Breast epithelium (tissue), 4 donors: ENCODE data around the gene DAPK1. TPM values are rescaled to one million over a fixed set of nuclear protein-coding genes. Genes with fewer than 3 reads are reported as not detected.
"Not testable (repeated sequence)": the region's sequence is repeated elsewhere in the genome, so short reads cannot be mapped to it uniquely, and the experiment has no call there.

ENCODE experiments used
- DNase-seq, 2 donors: peaks; one replicate each; pipeline ENCODE4 v3.0.0-alpha.2; 2019; ENCODE audit warnings: low spot score in 2 of 2
- H3K27ac ChIP-seq, 2 donors: fragments of 200-600 bp; sonication (generic) in 1 of 2; one replicate each; pipeline ENCODE4 v1.5.1; 2016 to 2019; ENCODE audit warnings: mild to moderate bottlenecking in 1 of 2
- H3K27me3 ChIP-seq, 2 donors: fragments of 200-600 bp; sonication (generic) in 1 of 2; one replicate each; pipeline versions ENCODE4 v1.5.1 to v1.6.0; 2017 to 2019; ENCODE audit warnings: control low read depth in 1 of 2, mild to moderate bottlenecking in 1 of 2
- H3K36me3 ChIP-seq: fragments of 200-600 bp; one replicate; pipeline ENCODE4 v1.5.1; 2019
- H3K4me1 ChIP-seq, 2 donors: fragments of 200-600 bp; sonication (generic); one replicate each; pipeline ENCODE4 v1.5.1; 2016 to 2019; ENCODE audit warnings: control low read depth in 1 of 2
- H3K4me3 ChIP-seq, 3 donors: fragments of 200-600 bp; sonication (generic); 1 replicate in 2 of 3; 2 replicates in 1 of 3; pipeline ENCODE4 v1.5.1; 2016 to 2019; ENCODE audit warnings: mild to moderate bottlenecking in 3 of 3, moderate library complexity in 2 of 3
- H3K9me3 ChIP-seq, 2 donors: fragments of 200-600 bp; sonication (generic) in 1 of 2; one replicate each; pipeline ENCODE4 v1.5.1; 2016 to 2019; ENCODE audit warnings: control low read depth in 1 of 2
- CTCF ChIP-seq, 3 donors: fragments of 450-650 bp; IDR thresholded peaks; one replicate each; pipeline ENCODE4 v1.5.1; 2016 to 2017; ENCODE audit warnings: antibody characterized with exemption in 3 of 3, mild to moderate bottlenecking in 3 of 3, moderate library complexity in 3 of 3
- POLR2A ChIP-seq: fragments of 450-650 bp; IDR thresholded peaks from one replicate; pipeline ENCODE4 v1.6.1; 2016; ENCODE audit warnings: antibody characterized with exemption, mild to moderate bottlenecking, moderate library complexity
- POLR2AphosphoS5 ChIP-seq, 3 donors: sonication (generic); formaldehyde crosslinking; IDR thresholded peaks; one replicate each; pipeline ENCODE4 v1.6.1; 2017; ENCODE audit warnings: antibody characterized with exemption in 3 of 3
- intact Hi-C: fragments of 100-400 bp; cut with DNase I; formaldehyde crosslinking; loops from one replicate; pipeline ENCODE4 v1.15.1; 2023; ENCODE audit warnings: low total_unique reads
- total RNA-seq, 3 donors: library from RNA; depleted of rRNA; stranded (reverse); fragments of >200 nt; gene quantifications; one replicate each; pipeline ENCODE4 v1.1.0, GENCODE V29; 2016

DAPK1 gene
- total RNA-seq, 3 donors from 2014 or later = 14.7 to 42.6 (median 34.5) TPM

DNA sequence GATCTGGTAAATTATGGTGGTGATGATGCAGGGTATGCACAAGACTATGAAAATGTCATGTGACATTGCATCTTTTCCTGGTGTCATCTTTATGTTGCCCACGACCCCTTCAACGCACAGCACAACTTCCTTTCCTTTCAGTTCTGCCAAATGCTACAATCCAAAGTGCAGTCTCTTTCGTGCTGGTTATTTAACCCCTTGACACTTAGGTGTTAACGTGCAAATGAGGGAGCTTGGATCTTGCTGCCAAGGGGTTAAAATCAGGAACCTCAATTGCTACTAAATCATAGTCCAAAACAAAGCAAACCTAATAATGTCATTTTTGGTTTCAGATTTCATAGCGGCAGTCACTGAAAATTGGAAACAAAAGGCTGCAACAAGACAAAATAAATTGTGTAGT, 244.2 kb downstream of the DAPK1 start:
- Histone ChIP-seq H3K27me3 (no peaks in the 10 kb centered on the region), H3K27ac (no peak overlapping the region), H3K9me3 (peaks cover 10 to 15% of the 10 kb centered on the region in 2 donors), H3K4me3 (no peak overlapping the region), H3K36me3 (no peaks in the 10 kb centered on the region), H3K4me1 (no peaks in the 10 kb centered on the region)
- intact Hi-C loops = no loop called here
- no peak for DNase-seq
- TF ChIP-seq POLR2A (no peak), POLR2AphosphoS5 (IDR thresholded peaks at IDR 0.05) (no peak), CTCF (IDR thresholded peaks at IDR 0.05) (no peak)

DNA sequence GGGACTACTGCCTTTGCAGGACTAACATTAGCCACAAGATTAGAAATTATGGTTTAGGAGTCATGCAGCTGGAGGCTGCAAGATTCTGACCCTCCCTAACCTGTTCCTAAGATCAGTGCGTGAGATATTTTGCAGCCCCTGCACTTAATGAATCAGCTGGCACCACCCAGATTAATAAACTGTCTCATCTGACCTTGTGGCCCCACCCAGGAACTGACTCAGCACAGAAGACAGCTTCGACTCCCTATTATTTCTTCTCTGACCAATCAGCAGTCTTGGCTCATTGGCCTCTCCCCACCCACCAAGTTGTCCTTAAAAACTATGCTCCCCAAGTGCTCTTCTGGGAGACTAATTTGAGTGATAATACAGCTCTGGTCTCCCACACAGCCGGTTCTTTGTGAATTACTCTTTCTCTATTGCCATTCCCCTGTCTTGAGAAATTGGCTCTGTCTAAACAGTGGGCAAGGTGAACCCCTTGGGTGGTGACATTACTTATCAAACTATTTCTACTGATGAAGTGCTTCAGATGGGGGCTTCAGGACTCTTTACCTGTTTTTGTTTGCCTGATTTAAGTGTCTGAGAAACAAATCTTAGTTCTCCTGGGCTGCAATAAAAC, 245.3 kb downstream of the DAPK1 start:
- no peak for DNase-seq
- Histone ChIP-seq H3K27ac (no peak overlapping the region), H3K9me3 (peaks cover 10 to 15% of the 10 kb centered on the region in 2 donors), H3K4me1 (no peaks in the 10 kb centered on the region), H3K36me3 (no peaks in the 10 kb centered on the region), H3K27me3 (no peaks in the 10 kb centered on the region), H3K4me3 (no peak overlapping the region)
- intact Hi-C loops = no loop called here
- TF ChIP-seq POLR2AphosphoS5 (IDR thresholded peaks at IDR 0.05) = no peak
- no peak for TF ChIP-seq CTCF (IDR thresholded peaks at IDR 0.05)
- no peak for TF ChIP-seq POLR2A

DNA sequence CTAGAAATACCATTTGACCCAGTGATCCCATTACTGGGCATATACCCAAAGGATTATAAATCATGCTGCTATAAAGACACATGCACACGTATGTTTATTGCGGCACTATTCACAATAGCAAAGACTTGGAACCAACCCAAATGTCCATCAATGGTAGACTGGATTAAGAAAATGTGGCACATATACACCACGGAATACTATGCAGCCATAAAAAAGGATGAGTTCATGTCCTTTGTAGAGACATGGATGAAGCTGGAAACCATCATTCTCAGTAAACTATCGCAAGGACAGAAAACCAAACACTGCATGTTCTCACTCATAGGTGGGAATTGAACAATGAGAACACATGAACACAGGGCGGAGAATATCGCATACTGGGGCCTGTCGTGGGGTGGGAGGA, 246.6 kb downstream of the DAPK1 start:
- H3K4me3 ChIP-seq, H3K36me3 ChIP-seq, DNase-seq, H3K27me3 ChIP-seq, intact Hi-C loops, H3K27ac ChIP-seq, H3K4me1 ChIP-seq: not testable (repeated sequence)
- peaks cover 10 to 15% of the 10 kb centered on the region in 2 donors for H3K9me3 ChIP-seq

DNA sequence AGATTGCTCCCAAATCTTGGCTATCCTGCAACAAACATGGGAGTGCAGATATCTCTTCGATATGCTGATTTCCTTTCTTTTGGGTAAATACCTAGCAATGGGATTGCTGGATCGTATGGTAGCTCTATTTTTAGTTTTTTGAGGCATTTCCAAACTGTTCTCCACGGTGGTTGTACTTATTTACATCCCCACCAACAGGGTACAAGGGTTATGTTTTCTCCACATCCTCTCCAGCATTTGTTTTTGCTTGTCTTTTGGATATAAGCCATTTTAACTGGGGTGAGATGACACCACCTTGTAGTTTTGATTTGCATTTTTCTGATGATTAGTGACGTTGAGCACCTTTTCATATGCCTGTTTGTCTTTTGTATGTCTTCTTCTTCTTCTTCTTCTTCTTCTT, 248.5 kb downstream of the DAPK1 start:
- H3K9me3 ChIP-seq = peaks cover 10 to 15% of the 10 kb centered on the region in 2 donors
- H3K27ac ChIP-seq = no peak overlapping the region
- no peak overlapping the region for H3K4me3 ChIP-seq
- no peaks in the 10 kb centered on the region for H3K4me1 ChIP-seq
- peaks cover 0 to 5% of the 10 kb centered on the region in 2 donors for H3K27me3 ChIP-seq
- TF ChIP-seq POLR2AphosphoS5 (IDR thresholded peaks at IDR 0.05) = no peak
- TF ChIP-seq POLR2A = no peak
- TF ChIP-seq CTCF (IDR thresholded peaks at IDR 0.05) = no peak
- DNase-seq = no peak
- no peaks in the 10 kb centered on the region for H3K36me3 ChIP-seq
- intact Hi-C loops = no loop called here

GRCh38 chr9:87748881-87749280, 251.2 kb downstream of the DAPK1 start:
- H3K27ac ChIP-seq = no peak overlapping the region

More at GRCh38 chr9:87748881-87749280, 251.2 kb downstream of the DAPK1 start:
- Histone ChIP-seq H3K4me1 (no peaks in the 10 kb centered on the region), H3K4me3 (no peak overlapping the region), H3K27me3 (peaks cover 0 to 5% of the 10 kb centered on the region in 2 donors), H3K36me3 (no peaks in the 10 kb centered on the region), H3K9me3 (peaks cover 0 to 10% of the 10 kb centered on the region in 2 donors)
- TF ChIP-seq POLR2AphosphoS5 (IDR thresholded peaks at IDR 0.05) (no peak), POLR2A (no peak), CTCF (IDR thresholded peaks at IDR 0.05) (no peak)
- DNase-seq = no peak
- intact Hi-C loops = no loop called here
